HG03432 (cell line): ENCODE data around the gene GJB5.
A peak's percentile ranks its signal among the peaks of the same experiment; 100 is the strongest.
"Not testable (repeated sequence)": the region's sequence is repeated elsewhere in the genome, so short reads cannot be mapped to it uniquely, and the experiment has no call there.

Experiments
- ATAC-seq: cut with Tn5 transposase; IDR thresholded peaks from one replicate; pipeline ENCODE4 v1.9.1; 2021; ENCODE audit warnings: mild to moderate bottlenecking, moderate library complexity; ENCODE audit not compliant: unreplicated experiment

The GJB5 gene

GRCh38 chr1:34754964-34755637 lies at the start of gene GJB5:
Gene GJB5 (plus strand): TSS chr1:34755047. CDS start chr1:34757331, 2,284 bp downstream.
- ATAC-seq, result no peak

DNA sequence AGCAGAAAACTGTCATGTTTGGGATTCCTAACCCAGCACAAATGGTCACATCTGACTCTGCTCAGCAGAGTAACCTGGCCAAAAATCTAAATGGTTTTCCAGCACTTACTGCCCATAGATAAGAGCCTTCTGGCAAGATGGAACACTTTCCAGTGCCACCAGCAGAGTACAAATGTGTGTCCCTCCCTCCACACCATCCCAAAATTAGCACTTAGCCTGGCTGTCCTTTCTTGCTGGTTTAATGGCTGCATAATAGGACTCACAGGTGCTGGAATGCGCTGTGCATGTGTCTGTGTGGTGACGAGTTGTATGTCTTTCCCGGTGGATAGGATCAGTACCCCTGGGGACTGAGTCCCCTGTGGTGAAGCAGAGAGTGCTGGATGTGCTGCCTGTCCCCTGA lies 49.8 kb upstream of the GJB5 start:
- no peak for ATAC-seq

GRCh38 chr1:34708106-34708505 lies 46.7 kb upstream of the GJB5 start:
- ATAC-seq, result no peak

- no peak for ATAC-seq
These were observed 45.3 kb upstream of the GJB5 start for GRCh38 chr1:34709547-34709946.

GRCh38 chr1:34710812-34711211 lies 44.0 kb upstream of the GJB5 start:
- no peak for ATAC-seq

DNA sequence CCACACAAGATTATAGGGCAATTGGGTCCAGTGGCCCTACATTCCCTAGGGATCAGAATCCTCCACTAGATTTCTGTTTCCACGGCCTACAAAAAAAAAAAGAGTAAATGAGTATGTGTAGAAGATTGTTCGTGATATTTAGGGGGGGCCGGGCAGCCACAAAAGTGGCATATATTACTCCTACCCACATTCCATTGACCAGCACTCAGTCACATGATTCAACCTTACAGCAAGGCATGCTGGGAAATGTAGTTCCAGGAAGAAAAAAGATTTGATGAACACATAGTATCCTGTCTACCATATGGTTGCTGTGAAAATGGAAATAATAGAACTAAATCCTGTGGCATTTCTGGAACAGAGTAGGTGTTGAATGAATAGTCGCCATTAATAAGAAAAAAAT lies 43.4 kb upstream of the GJB5 start:
- ATAC-seq, result no peak

DNA sequence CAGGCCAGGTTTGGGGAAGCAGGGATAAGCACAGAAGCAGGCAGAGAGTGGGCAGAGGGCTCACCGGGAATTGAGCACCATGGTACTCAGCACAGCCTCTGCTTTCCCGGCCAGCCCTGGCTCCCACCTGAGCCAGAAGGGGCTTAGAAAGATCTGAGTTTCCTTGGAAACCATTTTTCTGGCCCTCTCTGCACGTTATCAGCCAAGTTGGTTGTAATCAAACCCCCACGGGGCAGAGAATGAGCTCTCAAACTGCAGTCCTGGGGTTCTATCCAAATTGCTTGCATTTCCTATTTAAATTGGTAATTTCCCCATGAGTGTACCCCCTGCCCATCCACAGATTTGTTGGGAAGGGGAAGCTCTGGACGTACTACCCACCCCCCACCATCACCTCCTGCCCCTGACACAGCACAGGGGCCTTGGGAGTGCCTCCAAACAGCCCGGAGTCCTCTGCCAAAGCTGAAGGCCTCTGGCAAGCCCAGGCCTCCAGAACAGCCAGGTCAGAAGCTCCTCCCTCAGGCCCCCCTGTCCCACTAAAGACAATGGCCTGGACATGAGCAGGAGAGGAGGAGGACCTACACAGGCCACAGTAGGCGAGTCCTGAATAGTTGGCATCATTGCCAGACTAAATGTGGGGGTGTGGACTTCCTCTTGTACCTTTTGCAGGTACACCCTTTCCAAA lies 42.7 kb upstream of the GJB5 start:
- no peak for ATAC-seq

GRCh38 chr1:34713443-34713842 lies 41.4 kb upstream of the GJB5 start:
- ATAC-seq, result no peak

DNA sequence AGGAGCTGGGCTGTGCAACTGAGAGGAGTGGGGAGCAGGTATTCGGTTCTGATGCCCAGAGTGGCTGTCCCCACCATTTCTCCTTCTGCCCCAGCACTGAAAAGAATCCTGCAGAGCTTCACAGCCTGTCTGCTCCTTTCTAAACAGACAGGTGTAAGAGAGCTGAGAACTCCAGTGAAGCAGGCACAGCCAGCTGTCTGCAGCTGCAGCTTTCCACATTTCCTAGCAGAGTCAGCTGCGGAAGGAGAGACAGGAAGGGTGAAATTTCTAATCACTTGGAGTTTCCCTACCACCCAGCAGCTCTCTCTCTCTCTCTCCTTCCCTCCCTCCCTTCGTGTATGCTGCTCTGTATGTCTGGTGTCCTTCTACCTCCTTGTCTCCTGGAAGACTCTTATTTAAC lies 40.5 kb upstream of the GJB5 start:
- ATAC-seq, result no peak

DNA sequence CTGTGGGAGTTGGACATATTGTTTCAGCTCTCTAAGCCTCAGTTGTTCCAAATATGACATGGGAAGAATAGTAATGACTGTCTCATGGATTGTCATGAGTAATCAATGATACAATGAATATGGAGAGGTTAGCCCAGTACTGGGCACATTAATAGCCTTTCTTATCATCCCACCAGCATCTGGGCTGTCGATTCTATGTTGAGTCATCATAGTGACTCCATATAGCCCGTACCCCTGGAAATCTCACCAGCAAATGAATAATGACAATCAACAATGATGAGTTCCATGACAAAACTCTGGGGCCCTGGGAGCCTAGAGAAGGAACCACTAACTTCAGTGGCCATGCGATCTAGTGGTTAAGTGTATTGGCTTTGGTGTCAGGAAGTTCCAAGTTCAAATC lies 39.7 kb upstream of the GJB5 start:
- no peak for ATAC-seq

- ATAC-seq, result no peak
These were observed 33.6 kb upstream of the GJB5 start for GRCh38 chr1:34721241-34721640.

DNA sequence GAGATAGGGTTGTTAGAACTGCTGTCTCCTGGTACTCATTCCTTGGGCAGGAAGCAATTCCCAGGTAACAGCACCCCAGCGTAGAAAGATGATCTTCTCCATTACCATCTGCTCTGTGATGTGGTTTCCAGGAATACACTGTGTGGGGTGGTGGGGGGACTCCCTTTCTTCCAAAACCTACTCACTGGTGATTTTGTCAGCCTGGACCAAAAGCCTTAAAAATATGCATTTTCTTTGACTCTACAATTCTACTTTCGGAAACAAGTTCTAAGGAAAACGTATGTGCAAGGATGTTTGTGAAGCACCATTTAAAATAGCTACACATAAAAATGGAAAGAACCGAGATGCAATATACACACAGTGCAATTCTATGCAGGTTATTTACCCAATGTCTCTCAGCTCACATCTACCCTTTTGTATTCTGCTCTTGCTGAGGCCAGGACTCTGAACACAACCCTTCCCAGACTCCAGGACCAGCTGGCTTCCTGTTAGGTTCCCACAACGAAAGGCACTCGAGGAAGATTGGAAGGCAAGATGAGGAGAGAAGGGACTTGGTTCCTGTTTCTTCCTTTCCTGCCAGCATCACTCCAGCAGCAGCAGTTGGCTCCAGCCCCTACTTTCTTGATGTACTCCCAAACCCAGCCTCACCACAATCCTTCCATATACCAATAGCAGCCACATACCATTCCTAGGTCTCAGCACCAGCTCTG lies 33.0 kb upstream of the GJB5 start:
- no peak for ATAC-seq

DNA sequence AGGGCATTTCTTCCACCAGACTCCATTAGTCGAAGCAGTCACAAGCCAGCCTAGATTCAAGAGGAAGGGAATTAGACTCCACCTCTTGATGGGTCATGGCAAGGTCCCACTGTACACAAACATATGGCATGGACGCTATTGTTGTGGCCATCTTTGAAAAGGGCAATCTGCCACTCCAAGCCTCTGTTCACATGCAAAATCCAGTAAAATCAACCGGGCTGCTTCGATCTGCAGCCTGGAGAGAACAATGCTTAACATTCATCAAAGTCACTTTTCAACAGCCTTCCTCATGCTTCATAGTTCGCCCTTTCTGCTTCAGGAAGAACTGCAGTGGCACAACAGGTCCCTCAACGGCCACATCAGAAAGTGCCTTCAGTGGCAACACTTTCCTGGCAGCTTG lies 28.0 kb upstream of the GJB5 start:
- no peak for ATAC-seq

DNA sequence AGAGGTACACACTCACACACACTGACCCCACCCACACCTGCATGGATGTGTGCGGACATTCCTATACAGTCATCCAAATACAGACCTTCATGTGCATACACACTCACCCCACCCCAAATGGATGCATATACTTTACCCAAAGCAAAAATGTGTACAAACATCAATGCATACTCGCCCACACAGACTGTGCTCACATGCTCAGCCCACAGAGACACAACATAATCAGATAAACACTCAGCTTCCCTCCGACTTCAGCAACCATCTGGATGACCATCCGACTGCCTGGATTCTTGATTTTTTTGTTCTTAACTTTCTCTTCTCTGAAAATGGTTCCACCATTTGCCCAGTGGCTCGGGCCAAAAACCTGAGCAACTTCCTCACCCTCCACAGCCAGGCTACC lies 24.4 kb upstream of the GJB5 start:
- ATAC-seq, result no peak

DNA sequence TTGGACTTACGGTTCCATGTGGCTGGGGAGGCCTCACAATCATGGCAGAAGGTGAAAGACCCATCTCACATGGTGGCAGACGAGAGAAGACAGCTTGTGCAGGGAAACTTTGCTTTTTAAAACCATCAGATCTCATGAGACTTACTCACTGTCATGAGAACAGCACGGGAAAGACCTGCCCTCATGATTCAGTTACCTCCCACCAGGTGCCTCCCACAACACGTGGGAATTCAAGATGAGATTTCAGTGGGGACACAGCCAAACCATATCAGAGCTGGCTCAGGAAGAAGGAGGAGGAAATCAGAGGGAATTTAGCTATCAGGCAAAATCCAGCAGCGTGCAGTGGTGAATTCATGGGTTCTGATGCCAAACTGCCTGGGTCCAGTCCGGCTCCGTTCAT lies 22.0 kb upstream of the GJB5 start:
- ATAC-seq, result not testable (repeated sequence)

DNA sequence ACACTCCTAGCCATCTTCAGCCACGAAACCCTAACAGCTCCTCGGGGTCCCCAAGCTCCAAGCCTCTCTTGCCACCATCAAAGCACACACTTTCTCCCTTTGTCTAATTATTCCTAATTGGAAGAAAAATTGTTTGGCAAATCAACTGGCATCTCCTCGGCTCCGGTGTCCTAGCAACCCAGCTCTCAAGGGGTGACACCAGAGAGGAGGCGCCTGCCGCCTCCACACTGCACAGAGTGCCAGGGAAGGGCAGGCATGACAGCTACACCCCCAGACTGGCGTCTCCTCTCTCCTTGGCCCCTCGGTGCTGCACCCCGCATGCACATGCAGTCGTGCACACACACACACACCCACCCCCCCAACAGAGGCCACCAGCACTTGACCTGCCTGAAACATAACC lies 18.2 kb upstream of the GJB5 start:
- no peak for ATAC-seq

DNA sequence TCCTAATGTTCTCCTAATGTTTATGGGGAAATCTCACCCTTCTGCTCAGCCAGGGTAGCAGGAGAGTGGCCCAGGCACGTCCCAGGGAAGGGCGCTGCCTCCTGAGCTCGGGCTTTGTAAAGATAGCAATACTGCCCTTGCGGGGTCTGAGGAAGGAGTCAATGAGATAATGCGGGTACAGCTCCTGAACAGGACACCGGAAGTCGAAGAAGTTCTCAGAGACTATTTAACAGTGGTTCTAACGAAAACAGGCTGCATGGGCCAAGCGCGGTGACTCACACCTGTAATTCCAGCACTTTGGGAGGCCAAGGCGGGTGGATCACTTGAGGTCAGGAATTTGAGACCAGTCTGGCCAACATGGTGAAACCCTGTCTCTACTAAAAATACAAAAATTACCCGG lies 17.6 kb upstream of the GJB5 start:
- not testable (repeated sequence) for ATAC-seq

DNA sequence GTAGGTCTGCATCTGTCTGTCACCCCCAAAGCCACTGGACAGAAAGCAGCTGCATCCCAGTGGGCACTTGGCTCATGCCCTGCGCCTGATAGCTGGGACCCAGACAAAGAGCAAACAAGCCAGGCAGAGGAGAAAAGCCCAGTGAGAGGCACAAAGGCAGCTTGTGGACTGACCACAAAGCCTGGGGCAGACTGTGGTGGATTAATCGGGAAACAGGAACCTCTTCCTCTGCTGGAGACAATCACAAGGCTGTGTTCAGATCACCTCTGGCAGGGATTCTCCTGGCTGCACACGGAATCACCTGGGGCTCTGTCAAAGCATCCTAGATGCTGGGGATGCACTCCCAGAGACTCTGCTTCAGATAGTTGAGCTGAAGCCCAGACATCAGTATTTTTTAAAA lies 15.2 kb upstream of the GJB5 start:
- no peak for ATAC-seq

DNA sequence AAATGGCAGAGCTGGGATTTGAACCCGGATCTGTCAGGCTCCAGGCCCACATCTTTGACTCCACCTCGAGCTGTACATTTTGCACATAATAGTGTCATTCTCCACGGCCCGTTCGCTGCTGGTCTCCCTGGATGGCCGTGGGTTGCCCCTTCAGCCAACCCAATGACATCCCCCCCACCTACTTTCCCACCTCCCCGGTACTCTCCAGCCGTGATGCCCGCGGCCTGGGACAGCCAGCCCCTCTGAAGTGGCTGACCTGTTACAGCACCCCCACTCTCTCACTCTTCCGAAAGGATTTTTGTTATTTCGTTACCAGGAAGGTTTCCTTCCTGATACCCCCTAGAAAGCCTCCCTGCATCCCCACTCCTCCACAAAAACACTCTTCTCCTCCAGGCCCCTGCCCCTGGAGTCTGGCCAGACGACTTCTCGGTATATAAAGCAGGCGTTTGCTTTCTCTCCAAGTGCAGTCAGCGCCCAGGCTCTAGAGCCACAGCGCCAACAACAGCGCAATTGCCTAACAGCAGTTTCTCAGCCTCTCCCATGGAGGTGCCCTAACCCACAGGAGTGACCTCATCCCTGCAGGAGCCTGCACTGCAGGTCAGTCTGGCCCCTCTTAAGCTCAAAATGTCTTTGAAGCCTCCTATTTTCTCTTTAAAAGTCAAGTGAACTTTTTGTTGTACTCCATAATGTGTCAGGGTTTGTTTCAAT lies 14.5 kb upstream of the GJB5 start:
- no peak for ATAC-seq

DNA sequence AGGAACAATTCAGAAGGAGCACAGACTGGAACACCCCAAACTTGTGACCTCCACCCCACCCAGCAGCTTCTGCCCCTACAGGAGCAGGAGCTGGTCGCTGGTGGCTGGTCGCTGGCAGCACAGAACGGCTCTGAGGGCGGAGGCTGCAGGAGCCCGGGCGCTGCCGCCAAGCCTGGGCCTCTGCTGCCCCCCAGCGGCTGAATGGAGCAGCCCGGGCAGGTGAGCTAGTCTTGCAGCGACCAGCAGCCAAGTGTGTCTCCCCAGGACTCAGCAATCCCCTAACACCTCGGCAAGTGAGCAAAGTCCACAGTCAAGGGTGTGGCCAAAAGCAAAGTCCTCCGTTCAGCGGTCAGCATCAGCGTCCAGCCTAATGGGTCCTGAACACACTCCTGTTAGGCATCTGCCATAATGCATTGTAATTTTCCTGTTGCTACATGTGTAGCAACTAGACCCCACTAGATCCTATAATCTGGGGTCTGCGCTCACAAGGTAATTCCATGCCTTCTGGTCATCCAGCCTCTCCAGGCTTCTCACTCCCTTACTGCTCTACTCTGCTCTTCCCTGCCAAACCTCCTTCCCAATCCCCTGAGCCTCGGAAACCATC lies 12.1 kb upstream of the GJB5 start:
- peak; percentile 64 for ATAC-seq

GRCh38 chr1:34743775-34744174 lies 11.1 kb upstream of the GJB5 start:
- ATAC-seq, result no peak
